Testis (tissue), 2 donors: Measurements from ENCODE around the gene GRIK4.

ENCODE experiments used
- CTCF ChIP-seq, 3 experiments: fragments of 450-650 bp in 2 of 3; fragments of 200-600 bp in 1 of 3; sonication (generic) in 1 of 3; IDR thresholded peaks; one replicate each; pipeline ENCODE4 v1.5.1; 2016 to 2019; ENCODE audit warnings: antibody characterized with exemption in 3 of 3, mild to moderate bottlenecking in 2 of 3, moderate library complexity in 1 of 3
- POLR2A ChIP-seq: fragments of 450-650 bp; IDR thresholded peaks from one replicate; pipeline ENCODE4 v1.6.1; 2017; ENCODE audit warnings: antibody characterized with exemption, mild to moderate bottlenecking, moderate library complexity

GRCh38 chr11:120766318-120766717 is 254.8 kb downstream of the GRIK4 start:
- TF ChIP-seq CTCF (IDR thresholded peaks at IDR 0.05) = no peak
- TF ChIP-seq POLR2A = no peak
